GM21737 (cell line): Measurements from ENCODE around the gene PTPN5.

Experiments
- ATAC-seq: cut with Tn5 transposase; IDR thresholded peaks from one replicate; pipeline ENCODE4 v1.9.1; 2021; ENCODE audit warnings: mild to moderate bottlenecking, moderate library complexity; ENCODE audit not compliant: unreplicated experiment

PTPN5 gene

DNA sequence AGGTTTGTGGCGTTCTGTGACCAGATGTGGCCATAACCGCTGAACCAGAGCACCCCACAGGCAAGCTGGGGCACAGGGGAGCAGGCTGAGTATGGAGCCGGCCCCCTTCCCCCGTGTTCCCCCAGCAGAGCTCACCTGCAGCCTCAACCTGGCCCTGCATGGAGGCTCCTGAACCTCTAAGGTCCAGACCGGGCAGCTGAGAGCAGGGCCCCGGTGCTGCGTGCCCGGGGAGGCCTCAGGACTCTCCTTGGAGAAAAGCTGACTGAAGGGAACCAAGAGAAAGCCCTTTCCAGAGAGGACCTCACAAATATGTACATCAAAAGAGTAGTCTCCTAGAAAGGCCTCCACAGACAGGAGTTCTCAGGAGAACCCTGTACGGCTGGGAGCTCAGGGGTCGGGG lies 48.2 kb downstream of the PTPN5 start:
- no peak for ATAC-seq

DNA sequence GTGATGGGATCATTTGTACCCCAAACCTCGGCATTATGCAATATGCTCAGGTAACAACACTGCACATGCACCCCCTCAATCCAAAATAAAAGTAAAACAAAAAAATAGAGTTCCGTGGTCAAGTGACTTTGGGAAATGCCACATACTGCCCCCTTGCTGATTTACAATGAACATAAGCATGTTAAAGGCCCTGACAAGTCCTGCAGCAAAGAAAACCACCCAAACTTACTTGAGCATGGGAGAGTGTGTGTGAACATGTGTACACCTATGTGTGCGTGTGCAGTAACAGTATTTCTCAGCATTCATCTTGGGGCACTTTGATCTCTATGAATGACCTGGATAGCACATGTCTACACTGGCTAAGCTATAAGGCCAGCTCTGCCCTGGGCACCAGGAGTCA lies 49.8 kb downstream of the PTPN5 start:
- no peak for ATAC-seq

DNA sequence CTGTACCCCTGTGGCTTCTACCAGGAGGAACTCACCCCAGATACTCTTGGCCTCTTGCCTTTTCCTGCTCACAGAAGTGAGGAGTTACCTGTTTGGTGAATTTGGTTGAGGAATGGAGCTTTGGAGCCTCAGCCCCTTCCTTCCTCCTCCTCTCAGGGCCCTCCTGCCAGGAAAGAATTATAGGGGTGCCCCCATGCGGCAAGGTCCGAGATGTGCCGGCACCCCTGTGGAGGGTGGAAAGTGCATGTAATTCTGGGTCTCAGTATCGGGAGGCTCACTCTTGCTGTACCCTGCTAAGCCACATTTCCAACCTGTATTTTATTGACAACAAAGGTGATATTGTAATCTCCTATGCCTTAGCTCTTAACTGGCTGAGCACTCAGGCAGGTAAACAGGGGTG lies 51.9 kb downstream of the PTPN5 start:
- ATAC-seq: no peak

DNA sequence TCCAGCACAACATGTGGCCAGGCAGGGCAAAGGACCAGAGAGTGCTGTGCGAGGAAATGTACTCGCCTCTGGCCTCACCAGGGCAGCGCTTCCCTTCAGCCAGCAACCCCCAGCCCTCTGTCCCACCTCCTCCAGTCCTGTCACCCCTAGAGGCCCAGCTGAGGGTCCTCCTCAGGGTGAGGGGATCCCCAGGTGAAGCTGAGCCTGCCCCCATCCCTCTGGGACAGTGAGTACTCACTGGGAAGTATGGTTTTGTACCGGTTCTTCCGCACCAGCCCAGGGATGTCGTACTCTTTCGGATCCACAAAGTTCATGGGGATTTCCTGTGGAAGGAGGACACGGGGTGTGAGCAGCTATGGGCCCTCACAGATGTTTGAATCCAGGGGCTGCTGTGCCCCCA lies 54.0 kb downstream of the PTPN5 start:
- no peak for ATAC-seq

DNA sequence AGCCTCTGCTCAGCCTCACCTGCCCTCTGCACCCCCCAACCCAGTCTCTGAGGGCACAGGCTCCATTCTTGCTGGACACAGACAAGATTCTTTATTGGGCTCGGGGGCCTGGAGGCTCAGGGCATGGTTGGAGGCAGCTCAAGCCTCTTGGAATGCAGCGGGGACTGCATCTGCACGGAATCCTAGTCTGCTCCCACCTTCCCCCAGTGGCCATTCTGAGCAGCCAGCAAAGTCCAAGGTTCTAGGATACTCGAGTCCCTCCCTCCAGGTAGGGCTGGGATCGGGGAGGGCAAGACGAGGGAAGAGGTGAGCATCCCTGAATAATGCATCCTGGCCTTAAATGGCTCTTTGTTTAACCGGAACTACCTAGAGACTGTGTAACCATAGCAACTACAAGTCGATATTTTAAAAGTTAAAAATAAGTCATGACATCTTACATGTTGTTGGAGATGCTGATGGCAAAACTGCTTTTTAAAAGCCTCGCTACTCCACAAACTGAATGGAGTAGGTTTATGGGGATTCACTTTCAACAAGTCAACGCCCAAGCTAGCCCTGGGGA lies 54.9 kb downstream of the PTPN5 start:
- ATAC-seq: no peak

DNA sequence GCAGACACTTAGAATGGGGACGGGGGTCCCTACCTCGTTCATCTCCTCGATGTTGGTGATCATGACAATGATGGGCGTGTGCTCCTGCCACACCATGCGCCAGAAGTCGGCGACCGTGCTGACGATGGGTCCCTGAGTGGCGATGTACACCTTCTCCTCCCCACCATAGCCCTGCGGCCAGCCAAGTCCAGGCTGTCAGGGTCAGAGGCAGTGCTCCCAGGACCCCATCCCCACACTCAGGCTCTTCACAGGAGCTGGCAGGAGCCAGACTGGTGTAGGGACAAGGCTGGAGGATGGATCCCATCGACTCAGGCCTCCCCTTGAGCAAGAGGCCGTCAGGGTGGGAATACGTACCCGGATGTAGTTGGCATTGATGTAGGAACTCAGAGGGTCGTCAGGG lies 58.4 kb downstream of the PTPN5 start:
- ATAC-seq: no peak

DNA sequence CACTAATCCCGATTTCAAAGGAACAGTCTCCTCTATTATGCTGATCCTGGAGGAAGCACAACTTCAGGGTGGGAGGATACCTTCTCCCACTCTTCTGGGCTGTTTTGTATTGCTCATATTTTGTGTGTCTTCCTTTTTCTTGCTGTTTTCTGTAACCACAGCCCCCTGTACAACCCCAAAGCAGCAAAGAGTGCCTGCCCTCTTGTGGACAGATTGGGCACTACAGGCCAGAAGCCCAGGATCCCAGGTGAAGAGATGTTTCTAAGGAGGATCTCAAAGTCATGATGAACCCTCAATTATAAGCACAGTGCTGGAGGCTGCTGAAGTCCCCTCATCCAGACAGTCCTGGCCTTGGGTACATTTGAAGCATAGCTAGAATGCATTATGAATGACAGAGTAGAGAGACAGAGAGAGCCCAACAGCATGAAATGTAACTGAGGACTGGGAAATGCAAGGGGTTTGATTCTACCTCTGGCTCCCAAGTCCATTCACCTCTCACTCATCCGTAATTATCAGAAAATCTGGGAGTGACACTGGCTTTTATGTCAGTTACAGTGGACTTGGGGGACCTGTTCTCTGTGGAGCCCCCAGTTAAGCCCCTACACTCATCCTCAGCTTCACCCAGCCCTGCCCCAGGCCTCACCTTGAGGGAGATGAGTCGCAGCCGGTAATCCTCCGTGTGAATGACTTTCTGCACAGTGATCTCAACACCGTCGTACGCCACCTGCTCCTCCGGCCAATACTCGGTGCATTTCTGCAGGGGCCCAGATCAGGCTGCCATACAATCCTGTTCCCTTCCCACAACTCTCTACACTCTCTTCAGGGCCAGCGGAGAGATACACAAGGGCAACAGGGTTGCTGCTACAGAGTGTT lies 59.4 kb downstream of the PTPN5 start:
- peak; percentile 62 for ATAC-seq

DNA sequence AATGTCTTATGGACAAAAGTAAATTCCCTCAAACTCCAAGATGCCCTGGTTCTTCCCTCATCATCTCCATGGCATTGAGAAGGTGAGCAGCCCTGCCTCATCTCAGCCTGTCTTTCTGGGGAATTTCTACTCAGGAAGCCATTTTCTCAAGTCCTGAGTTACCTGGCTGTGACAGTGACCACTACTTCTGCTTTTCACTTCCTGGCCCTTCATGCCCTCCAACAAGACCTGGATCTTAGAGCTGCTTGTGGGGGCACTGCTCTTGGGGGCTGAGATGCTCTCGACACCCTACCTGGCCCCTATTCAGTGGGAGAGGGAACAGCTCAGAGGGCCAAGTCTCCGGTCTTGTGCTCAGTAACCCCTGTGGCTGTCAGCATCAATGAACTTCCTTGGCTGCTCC lies 60.2 kb downstream of the PTPN5 start:
- no peak for ATAC-seq

DNA sequence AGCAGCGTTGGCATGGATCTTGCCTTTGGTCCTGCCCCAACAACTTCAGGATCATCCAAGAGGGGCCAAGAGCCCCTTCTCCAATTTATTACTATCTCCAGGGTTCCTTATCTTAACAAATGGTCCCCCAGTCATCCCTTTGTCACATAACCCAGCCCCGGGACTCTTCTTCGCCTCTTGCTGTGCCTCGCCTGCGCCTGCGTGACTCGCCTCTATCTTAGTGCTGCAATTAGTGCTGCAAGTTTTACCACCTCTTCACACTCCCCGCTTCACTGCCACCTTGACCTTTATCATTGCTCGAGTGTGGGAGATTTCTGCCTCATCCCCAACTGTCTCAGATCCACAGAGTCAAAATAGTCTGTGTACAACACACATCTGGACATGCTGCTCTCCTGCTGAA lies 61.6 kb downstream of the PTPN5 start:
- ATAC-seq: no peak

DNA sequence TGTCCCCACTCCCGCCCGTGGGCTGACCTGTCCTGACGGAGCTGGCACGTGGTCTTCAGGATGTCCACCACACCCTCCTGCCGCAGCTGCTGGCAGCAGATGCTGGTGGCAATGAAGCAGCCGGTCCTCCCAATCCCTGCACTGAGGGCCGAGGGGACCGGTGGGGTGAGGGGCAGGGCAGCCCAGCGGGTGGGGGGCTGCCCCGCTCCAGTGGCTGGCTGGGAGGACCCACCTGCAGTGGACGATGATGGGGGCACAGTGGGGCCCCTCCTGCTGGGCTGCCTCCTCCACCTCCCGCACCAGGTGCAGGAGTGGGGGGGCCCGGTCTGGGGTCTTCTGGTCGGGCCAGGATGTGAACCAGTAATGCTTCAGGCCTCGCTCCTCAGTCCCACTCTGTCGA lies 62.2 kb downstream of the PTPN5 start:
- no peak for ATAC-seq

DNA sequence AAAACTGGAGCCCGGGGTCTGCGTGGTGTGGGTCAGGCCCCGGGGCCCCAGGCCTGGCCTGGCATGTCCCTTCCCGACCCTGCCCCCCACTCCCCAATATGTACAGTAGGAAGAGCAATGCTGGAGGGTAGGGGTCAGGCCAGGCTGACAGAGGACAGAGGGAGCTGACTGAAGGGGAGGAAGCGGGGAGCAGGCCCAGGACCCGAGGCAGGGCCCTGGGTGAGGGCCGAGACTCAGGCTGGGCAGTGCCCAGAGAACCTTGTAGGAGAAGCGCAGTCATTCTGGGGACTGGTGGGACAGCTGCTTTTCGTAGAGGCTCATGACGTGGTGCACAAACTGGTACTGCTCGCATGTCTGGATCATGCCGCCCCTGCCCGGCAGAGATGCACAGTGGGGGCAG lies 62.9 kb downstream of the PTPN5 start:
- no peak for ATAC-seq

DNA sequence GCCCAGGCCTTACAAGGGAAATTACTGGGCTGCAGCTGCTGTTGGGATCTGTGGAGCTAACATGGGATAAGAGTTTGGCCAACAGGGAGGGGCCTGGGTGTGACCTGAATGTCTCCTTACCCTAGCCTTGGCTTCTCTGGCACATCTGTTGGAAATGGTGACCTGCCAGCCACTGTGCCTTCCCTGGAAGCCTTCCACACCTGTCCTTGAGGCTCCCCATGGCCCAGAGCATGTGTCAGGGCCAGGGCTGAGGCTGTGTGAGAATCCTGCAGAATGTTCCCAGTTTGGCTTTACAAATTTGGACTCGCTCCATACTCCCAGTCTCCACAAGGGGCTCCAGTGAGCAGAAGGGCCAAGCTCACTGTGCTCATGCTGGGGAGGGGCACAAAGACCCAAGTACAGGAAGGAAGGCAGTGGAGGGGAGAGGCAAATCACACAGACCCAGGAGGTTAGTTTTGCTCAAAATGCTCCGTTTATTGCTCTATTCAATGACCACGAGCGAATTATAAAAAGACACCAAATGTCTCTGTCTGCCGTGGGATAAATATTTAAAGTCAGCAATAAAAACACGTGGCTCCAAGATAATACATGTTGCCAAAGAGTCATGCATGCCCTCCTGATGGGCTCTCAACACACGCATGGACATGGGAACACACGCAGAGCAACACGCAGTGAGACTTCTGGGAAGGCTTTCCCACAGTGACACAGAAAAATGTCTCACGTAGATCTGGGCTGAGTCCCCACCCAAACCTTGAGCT lies 63.9 kb downstream of the PTPN5 start:
- ATAC-seq: no peak

DNA sequence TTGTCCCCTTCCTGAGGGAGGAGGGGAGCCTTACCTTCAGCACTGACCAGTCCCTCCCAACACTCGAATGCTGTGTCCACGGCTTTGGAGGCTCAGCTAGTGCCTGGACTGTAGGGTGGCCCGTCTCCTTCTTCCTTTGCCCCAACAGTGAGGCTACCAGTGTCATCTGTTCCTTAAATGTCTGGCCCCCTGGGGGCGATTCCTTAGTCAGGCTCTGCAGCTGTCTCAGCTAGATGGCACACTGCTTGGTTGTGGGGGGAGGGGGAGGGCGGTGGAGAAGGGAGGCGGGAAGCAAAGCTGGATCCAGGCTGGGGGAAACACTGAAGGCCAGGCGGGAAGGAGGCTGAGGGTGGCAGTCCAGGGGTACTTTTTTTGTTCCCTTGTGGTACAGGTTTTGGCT lies 65.6 kb downstream of the PTPN5 start, which contains the start of gene IGSF22:
Gene IGSF22 (minus strand): TSS at position 149 of the 400 bp plus-strand sequence. CDS start 1,952 bp downstream, outside the sequence.
- ATAC-seq: no peak

DNA sequence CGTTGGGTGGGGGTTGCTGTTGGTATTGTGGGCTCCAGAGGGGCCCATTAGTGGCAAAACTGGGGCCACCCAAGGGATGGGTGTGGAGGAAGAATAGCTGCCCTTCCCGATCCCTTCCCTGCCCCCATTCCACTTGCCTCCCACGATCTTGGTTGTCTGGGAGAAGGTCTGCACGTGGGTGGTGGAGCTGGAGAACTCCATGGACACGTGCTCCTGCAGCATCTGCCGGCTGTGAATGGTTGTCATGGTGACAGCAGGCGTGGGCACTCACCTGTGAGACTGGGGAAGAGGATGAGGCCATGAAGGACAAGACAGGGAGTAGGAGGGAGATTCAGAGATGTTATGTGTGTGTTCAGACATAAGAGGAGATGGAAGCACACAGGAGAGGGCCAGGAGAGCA lies 67.6 kb downstream of the PTPN5 start:
- ATAC-seq: no peak

DNA sequence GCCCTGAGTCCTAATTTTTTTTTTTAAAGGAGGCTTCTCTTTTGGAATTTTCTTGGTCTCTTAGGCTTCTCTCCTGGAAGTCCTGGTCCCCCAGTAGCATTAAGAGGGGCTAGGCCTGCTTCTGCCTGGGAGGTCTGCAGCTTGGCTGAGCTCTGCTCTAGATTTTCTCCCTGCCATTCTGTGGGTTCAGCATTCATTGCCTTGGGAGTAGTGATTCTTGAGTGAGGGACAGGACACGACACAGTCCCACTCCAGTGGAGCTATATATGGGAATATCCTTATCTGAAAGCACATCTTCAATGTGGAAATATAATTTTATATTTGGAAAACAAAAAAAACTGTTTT lies 69.3 kb downstream of the PTPN5 start:
- no peak for ATAC-seq

DNA sequence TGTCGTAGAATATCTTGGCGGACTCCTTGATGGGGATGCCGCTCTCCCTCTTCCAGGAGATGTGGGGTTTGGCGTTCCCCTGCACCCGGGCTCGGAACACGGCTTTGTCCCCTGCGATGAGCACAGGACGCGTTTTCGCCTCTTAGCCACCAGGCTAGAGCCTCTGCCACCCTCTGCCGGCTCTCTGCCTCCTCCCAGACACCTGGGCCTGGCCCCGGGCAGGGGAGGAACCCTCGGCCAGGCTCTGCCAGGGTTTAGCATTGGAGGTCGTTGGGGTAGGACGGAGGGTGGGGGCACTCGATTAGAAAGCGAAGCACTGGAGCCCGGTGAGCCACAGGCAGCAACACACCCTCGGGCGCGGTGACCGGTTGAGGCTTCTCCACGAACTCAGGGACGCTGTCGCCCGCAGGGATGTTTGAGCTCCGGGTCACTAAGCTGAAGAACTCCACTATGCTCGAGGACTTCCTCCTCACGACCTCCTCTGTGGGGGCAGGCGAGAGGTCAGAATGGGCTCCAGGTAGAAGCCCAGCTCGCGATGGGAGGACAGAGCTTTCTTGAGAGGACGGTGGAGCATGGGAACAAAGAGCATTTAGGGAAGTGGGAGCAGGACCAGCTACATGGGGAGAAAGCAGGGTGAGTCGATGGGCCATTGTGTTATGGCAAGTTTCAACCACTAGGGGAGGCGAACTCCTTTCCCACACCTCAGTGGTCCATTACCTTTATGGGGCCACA lies 69.9 kb downstream of the PTPN5 start:
- ATAC-seq: peak; percentile 69

DNA sequence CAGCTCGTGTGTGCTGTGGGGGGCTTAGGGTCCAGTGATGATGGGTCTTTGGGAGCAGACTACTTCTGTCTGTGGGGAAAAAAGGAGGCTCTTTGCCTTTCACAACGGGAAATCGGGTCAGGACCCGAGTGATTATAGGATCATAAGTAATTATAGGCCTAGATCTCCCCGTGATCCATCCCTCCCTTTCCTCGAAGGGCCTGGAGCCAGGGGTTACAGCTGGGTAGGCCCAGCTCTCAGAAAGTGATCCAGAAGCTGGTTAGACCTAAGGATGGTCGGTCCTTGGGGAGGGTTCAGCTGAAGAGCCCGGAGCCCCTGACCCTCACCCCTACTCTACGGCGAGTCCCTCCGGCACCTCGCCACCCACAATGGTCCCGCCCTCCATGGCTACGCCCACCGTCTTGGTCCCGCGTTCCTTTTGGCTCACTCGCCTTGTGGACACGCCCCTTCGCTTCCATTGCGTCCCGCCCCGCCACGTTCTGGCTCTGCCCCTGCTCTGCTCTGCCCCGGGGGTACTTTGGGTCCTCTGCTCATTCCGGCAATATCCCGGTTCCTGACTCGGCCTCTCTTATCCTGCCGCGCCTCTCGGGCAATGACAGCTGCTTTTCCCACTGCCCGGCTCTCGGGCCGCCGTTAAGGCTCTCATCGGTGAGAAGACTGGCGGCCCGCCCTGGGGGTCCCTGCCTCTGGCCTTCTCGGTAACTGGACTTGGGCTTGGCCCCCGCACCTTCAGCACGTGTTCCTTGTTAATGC lies 70.6 kb downstream of the PTPN5 start:
- peak; percentile 55 for ATAC-seq

DNA sequence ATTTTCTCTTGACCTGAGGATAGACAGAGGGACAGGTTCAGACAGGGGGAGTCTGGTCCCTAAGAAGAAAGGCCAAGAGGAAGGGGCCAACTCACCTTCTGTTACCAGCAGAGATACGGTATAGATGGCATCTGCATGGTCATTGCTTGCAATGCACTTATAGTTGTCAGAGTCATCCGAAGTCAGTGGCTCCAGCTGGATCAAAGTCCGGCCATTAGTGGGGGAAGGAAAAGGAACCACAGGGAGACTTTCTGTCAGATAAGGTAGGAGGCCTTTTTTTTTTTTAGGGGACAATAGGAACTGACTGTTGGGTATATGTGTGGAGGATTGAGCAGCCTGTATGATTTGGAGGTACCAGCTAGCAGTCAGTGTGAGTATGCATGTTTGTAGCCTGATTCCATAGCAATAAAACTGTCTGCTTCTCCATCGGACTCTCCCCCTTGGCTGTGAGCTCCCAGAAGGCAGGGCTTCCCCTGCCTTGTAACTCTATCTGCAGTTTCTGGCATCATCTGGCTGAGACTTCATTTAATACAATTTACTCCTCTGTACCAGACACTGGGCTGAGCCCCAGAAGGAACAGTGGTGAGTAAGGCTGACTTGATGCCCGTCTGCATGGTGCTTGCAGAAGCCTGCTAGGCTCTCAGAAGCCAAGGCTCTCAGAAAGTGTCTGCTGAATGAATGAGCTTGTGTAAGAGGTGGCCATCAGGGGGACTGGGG lies 71.3 kb downstream of the PTPN5 start:
- no peak for ATAC-seq

DNA sequence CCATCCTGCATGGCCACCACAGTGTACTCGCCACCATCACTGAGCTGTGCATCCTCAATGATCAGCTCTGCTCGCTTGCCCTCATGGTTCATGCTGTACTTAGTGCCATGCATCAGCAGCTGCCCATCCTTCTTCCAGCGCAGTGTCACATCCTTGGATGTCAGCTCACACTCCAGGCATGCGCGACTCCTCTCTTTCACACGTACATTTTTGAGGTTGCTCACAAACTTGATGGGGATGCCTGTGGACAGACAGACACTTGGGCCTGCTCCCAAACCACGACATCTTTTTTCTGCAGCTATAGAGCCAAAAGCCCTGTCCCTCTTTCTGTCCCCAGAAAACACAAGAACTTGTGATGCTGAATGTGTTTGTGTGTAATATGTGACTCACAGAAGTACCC lies 76.1 kb downstream of the PTPN5 start:
- ATAC-seq: no peak

DNA sequence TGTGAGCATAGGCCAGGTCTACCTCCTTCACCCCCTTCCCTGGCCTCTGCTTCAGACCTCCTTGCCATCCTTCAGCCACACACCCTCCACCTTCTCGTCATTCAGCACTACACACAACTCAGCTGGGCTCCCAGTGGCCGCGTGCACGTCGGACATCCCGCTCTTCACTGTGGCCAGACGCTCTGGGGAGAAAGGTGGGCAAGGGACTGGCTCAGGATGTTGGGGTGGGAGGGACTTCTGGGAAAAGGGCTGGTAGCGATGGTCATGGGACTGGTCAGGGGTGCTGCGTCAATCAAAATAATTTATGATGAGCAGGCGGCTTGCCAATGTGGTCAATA lies 77.2 kb downstream of the PTPN5 start:
- ATAC-seq: no peak
